ENCODE data around the gene HCFC1. TPM values are rescaled to one million over a fixed set of nuclear protein-coding genes. Genes with fewer than 3 reads are reported as not detected.

The HCFC1 gene
- total RNA-seq, 1 donor from 2014 or later: 84.0 TPM

- DNase-seq: peak; percentile 60
- Mint-ChIP-seq H3K4me3 (ENCODE audit: unreplicated experiment) (no peak overlapping the region), H3K9me3 (ENCODE audit: unreplicated experiment) (no peaks in the 10 kb centered on the region), H3K36me3 (ENCODE audit: unreplicated experiment) (no peaks in the 10 kb centered on the region), H3K27ac (ENCODE audit: unreplicated experiment) (no peak overlapping the region), H3K27me3 (ENCODE audit: unreplicated experiment) (no peaks in the 10 kb centered on the region), H3K4me1 (ENCODE audit: low read depth, unreplicated experiment) (no peaks in the 10 kb centered on the region)
- TF ChIP-seq CTCF (IDR thresholded peaks at IDR 0.05; ENCODE audit: partially characterized antibody, unreplicated experiment): no peak
Observed at GRCh38 chrX:153909024-153909979, 62.3 kb downstream of the HCFC1 start.

DNA sequence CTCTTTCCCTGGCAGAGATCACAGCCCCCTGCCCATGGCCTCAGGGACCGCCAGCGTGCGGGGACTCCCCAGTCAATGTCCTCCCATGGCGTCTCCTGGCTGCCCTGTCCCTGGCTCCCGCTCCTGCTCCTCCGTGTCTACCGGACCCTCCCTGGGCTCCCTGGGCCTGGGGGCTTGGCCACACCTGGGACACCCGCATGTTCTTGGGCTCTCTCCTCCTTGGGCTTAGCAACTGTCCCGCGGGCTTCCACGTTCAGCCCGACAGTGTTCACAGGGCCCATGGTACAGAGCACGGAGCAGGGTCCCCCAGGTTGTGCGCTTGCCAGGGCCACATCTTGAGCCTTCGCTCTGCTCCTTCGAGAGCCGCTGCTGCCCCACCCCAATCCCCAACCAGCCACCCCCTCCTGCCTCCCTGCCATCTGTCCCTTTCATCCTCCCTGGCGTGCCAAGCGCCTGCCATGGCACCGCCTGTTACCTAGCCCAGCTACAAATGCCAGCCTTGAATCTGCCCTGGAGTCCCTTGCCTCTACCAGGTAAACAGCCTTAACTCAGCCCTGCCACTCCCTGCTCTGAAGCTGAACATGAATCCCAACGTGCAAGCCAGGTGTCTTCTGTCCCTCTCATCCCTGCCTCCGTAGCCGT is 63.3 kb downstream of the HCFC1 start:
- Mint-ChIP-seq H3K4me3 (ENCODE audit: unreplicated experiment) (no peak overlapping the region), H3K9me3 (ENCODE audit: unreplicated experiment) (no peaks in the 10 kb centered on the region), H3K27me3 (ENCODE audit: unreplicated experiment) (peaks cover under 1% of the 10 kb centered on the region), H3K27ac (ENCODE audit: unreplicated experiment) (no peak overlapping the region), H3K4me1 (ENCODE audit: low read depth, unreplicated experiment) (peaks cover 2% of the 10 kb centered on the region), H3K36me3 (ENCODE audit: unreplicated experiment) (no peaks in the 10 kb centered on the region)
- DNase-seq: no peak
- TF ChIP-seq CTCF (IDR thresholded peaks at IDR 0.05; ENCODE audit: partially characterized antibody, unreplicated experiment): no peak

DNA sequence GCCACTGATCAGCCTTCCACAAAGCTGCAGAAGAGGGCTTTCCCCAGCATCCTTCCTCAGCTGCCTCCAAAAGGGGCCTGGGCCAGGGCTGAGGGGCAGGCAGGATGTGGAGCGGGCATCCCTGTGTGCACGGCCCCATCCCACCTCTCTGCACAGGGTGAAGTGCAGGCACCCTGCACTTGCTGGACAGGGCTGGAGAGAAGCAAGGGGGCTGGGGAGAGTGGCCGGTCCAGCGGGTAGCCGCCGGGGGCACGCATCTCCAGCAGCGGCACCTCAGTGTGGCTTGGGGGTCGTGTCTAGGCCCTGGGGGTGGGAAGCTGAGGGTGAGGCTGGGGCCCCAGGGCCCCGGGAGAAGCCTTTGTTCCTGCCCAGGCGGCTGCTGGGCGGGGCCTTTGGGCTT is 64.2 kb downstream of the HCFC1 start:
- peaks cover 5% of the 10 kb centered on the region for H3K4me1 Mint-ChIP-seq (ENCODE audit: low read depth, unreplicated experiment)
- no peaks in the 10 kb centered on the region for H3K36me3 Mint-ChIP-seq (ENCODE audit: unreplicated experiment)

GRCh38 chrX:153906126-153906917 is 65.3 kb downstream of the HCFC1 start:
- no peak for TF ChIP-seq CTCF (IDR thresholded peaks at IDR 0.05; ENCODE audit: partially characterized antibody, unreplicated experiment)
- Mint-ChIP-seq H3K27ac (ENCODE audit: unreplicated experiment) (no peak overlapping the region), H3K9me3 (ENCODE audit: unreplicated experiment) (no peaks in the 10 kb centered on the region), H3K4me3 (ENCODE audit: unreplicated experiment) (no peak overlapping the region), H3K27me3 (ENCODE audit: unreplicated experiment) (peaks cover 2% of the 10 kb centered on the region), H3K4me1 (ENCODE audit: low read depth, unreplicated experiment) (peaks cover 10% of the 10 kb centered on the region), H3K36me3 (ENCODE audit: unreplicated experiment) (no peaks in the 10 kb centered on the region)
- DNase-seq: no peak

More for the DNA sequence above, 64.2 kb downstream of the HCFC1 start:
- H3K27ac Mint-ChIP-seq (ENCODE audit: unreplicated experiment): no peak overlapping the region
- no peak overlapping the region for H3K4me3 Mint-ChIP-seq (ENCODE audit: unreplicated experiment)
- DNase-seq: no peak
- no peak for TF ChIP-seq CTCF (IDR thresholded peaks at IDR 0.05; ENCODE audit: partially characterized antibody, unreplicated experiment)
- no peaks in the 10 kb centered on the region for H3K9me3 Mint-ChIP-seq (ENCODE audit: unreplicated experiment)
- peaks cover 2% of the 10 kb centered on the region for H3K27me3 Mint-ChIP-seq (ENCODE audit: unreplicated experiment)

All from glutamatergic neuron (in vitro differentiated cells).